GM21447 (cell line): ENCODE results near the gene TGM1.

Source experiments
- ATAC-seq: cut with Tn5 transposase; IDR thresholded peaks from one replicate; pipeline ENCODE4 v1.9.1; 2021; ENCODE audit not compliant: unreplicated experiment

Gene TGM1

DNA sequence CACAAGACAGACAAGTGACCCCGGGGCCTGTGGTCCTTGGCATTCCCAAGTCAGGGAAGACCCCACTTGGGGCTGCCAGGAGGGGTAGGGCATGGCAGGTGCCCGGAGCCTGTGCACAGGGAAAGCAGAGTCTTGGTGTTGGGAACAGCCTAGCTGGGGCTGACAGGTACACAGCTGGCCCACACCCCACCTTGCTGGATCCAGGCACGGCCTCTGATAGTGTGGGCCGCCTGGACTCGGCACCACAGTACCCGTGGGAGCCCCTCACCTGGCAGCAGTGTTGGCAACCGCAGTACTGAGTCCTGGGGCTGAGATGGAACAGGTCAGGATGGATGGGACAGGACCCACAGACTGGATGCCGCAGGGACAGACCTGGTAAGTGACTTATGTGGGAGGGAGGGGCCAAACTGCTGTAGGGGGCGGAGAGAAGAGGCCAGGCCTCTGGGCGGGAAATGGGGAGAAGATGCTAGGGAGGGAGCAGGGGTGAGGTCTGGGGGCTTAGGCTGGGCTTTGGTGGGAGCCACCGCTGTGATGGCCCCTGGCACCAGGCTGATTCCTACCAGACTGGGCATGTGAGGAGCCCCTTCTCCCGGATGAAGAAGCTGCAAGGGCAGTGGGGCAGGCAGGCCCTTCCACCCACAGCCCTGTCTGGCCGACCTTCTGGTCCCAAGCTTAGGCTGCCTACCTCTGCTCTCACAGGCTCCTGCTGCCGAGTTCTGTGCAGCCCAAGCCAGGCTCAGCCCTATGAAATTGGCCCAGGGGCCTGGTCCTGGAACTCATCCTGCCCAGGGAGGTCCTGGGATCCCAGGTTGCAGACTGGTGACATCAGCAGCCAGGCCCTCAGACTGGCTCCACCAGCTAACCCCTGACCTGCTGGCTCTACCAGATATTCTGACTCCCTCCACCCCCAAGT is at the start of gene TGM1:
Gene TGM1, minus strand, starts transcription at position 357 of the 913 bp plus-strand sequence. CDS start 825 bp downstream, outside the sequence.
- ATAC-seq, result no peak

DNA sequence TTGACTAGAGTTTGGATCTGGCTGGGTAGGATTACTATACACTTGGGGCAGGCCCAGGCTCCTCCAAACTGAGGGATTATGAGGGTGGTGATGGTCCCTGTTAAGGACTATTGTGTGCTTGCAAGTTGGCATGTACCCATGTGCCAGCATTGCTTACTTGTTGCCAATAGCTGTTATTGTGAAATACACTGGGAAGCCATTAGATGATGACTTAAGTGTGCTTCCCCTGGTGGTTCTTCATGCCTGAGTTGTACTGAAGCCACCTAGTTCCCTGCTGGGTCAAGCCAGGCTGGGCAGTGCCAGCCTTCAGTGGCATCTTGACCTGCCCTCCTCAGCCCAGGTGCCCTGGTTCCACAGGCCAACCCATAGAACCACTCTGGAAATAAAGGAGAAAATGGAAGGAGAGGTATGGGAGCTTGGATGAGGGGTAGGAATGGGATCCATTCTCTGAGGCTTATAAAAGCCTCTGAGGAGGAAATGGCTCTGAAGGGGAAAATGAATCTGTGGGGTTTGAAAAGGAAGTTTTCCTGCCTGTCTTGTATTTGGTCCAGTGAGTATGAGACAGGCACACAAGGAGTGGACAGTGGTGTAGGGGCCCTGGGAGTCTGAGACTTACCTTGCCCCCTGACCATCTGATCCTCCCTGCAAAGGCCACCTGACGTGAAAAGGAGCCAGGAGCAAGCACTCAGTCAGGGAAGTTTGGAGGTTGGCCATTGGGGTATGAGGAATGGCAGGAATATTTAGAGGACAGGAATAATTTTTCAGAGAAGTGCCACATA is 49.0 kb upstream of the TGM1 start:
- no peak for ATAC-seq

DNA sequence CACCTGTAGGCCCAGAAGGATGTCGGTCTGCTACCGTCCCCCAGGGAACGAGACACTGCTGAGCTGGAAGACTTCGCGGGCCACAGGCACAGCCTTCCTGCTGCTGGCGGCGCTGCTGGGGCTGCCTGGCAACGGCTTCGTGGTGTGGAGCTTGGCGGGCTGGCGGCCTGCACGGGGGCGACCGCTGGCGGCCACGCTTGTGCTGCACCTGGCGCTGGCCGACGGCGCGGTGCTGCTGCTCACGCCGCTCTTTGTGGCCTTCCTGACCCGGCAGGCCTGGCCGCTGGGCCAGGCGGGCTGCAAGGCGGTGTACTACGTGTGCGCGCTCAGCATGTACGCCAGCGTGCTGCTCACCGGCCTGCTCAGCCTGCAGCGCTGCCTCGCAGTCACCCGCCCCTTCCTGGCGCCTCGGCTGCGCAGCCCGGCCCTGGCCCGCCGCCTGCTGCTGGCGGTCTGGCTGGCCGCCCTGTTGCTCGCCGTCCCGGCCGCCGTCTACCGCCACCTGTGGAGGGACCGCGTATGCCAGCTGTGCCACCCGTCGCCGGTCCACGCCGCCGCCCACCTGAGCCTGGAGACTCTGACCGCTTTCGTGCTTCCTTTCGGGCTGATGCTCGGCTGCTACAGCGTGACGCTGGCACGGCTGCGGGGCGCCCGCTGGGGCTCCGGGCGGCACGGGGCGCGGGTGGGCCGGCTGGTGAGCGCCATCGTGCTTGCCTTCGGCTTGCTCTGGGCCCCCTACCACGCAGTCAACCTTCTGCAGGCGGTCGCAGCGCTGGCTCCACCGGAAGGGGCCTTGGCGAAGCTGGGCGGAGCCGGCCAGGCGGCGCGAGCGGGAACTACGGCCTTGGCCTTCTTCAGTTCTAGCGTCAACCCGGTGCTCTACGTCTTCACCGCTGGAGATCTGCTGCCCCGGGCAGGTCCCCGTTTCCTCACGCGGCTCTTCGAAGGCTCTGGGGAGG is 47.9 kb upstream of the TGM1 start, which contains the start of gene LTB4R:
Gene LTB4R, plus strand, starts transcription at position 857 of the 959 bp plus-strand sequence. CDS start 4,150 bp downstream, outside the sequence.
- peak; percentile 58 for ATAC-seq

DNA sequence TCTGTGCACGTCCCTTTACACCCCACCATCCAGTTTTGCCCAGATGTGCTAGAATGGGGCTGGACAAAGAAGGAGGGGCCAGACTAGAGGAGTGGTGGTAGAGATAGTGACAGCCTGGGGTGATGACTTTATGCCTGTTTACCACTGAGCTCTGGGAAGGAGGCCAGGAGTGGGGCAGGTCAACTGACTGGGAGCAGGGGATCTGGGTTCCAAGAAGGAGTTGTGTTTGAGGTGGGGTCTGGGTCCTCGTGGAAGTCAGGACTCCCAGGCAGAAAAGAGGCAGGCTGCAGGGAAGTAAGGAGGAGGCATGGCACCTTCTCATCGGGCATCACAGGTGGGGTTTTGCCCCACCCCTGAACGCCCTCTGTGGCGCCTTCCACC is 47.3 kb upstream of the TGM1 start:
- no peak for ATAC-seq

DNA sequence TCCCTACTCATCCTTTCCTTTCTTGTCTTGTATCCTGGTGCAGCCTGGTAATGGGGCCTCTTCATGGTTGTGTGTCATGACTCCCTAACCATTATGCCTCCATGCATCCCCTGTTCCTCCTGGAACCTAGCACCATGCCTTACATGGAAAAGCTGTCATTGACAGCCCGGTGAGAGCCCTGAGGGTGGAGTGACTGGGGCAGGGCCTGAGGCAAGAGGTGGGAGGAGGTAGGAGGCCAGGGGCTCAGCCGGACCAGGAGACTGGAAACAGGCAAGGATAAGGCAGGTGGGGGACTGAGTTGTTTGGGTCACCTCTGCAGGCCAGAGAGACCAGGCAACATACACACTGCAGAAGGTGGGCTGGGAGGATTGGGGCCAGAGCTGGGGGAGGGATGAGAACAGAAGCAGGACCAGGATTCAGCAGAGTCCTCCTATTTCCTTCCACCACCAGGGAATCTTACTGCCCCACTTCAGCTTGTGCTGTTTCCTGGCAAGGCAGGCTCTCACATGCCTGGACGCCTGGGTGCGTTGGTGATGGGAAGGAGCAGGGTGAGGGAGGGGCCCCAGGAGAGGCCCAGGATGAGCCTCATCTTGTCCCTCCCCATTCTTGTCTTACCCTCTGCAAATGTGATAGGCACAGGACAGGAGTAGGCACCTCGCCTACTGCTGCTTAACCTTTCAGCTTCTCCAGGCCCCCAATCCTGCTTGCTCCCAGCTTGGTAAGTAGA is 46.7 kb upstream of the TGM1 start, which contains the start of gene LTB4R2:
Gene LTB4R2, plus strand, starts transcription at position 603 of the 727 bp plus-strand sequence. CDS start 525 bp downstream, outside the sequence.
- no peak for ATAC-seq

DNA sequence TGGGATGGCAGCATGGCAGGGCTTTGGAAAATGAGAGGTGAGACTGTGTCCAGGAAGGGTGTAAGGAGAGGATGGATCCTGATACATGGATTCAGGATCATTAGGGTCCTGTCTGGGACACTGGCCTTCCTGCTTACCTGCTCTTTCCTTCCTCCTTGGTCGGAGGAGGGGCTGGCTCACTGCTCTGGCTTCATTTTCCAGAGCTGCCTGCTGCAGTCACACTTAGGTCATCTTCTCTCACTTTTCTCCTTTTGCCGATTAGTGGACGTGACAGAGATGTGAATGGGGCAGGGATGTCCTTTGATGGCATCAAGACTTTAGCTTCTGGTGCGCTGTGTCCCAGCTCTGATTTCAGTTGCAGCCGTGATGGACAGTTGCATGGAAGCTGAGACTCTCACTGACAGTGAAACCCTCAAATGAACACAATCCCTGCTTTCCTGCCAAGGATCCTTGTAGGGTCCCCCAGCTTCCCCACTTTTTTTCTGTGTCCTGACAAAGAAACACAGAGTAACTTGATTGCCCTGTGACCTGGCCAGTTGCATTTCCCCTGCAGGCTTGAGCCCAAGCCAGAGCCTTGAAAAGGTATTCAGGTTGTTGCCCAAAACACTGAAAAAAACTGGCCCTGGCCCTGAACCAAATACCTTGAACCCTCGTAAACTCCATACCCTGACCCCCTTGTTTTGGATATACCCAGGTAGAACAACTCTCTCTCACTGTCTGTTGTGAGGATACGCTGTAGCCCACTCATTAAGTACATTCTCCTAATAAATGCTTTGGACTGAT is 45.6 kb upstream of the TGM1 start:
- ATAC-seq, result no peak

DNA sequence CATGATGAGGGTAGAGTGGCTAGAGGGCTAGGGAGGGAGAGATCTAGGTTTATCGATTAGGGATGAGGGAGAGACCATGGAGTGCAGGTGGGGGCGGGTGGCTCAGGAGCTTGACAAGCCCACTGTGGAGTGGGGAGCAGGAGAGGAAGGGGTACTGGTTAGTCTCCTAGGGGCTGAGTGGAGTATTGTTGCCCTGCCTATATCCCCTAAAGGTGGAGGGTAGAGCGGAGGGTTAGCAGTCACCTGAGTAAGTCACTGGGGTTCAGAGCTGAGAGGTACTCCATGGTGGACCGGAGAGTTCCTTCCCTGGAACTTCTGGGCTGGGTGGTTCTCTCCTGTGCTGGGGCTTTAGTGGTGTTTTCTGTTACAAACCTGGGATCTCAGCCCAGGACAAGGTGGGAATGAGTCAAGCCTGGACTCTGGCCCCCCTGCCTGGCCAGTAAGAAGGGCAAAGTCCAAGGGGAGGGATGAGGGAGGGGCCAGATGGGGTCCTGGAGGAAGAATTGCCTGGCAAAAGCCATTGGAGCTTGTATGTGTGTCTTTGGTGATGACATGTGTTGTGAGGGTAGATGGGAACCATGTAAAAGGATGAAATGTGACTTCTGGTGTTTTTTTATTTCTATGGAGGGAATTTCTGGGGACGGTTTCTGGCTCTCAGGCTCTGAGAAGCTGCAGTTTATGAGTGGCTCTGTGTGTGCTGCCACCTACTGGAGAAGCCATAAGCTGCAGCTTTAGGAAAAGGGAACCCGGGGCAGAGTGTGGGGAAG is 44.8 kb upstream of the TGM1 start, which contains the start of gene CIDEB:
Gene CIDEB, minus strand, starts transcription at position 403 of the 767 bp plus-strand sequence. Its CDS starts 119 bp downstream, at position 284.
- ATAC-seq, result no peak

DNA sequence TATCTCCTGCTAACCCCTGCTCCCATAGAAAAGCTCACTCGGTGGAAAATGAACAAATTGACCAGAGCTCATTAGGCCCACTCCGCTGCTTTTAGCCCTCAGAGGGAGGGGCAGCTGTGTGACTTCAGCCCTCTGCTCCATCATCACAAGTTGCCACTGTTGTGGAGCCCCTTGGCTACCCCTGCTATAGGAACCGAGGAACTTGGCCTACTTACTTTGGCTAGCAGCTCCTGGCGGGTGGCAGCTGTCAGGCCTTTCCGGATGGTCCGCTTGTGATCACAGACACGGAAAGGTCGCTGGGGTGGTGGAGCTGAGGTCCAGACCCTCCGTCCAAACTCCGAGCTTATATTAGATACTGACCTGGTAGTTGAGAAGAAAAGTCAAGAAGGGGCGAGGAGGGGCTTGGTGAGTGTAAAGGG is 44.2 kb upstream of the TGM1 start:
- ATAC-seq, result no peak

DNA sequence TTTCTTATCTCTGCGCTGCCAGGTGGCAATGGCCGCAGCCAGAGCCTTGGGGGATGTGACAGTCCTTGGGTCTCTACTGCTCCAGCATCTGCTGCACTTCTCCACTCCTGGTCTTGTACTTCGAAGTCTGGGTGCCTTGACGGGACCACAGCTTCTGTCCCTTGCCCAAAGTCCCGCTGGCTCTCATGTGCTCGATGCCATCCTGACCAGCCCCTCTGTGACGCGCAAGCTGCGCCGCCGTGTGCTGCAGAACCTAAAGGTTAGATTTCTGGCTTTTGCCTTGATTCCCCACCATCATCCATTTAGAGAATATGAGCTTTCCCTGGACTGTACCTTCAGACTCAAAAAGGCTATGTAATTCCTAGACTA is 41.0 kb upstream of the TGM1 start:
- no peak for ATAC-seq

DNA sequence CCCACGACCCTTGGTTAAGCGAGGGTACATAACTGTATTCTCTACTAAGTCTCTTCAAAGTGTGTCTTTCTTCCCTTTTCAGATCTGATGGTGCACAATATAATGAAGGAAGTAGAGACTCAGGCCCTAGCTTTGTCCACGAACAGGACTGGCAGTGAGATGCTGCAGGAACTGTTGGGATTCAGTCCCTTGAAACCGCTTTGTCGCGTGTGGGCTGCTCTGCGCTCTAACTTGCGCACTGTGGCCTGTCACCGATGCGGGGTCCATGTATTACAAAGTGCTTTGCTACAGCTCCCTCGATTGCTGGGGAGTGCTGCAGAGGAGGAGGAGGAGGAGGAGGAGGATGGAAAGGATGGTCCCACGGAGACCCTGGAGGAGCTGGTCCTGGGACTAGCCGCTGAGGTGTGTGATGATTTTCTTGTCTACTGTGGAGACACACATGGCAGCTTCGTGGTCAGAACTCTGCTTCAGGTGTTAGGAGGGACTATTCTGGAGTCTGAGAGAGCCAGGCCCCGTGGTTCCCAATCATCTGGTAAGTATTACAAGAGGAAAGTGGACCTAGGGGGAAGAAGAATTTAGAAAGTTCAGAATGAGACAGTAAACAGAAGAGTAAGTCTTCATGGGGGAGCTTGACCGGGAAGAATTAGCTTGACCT is 37.5 kb upstream of the TGM1 start:
- no peak for ATAC-seq

DNA sequence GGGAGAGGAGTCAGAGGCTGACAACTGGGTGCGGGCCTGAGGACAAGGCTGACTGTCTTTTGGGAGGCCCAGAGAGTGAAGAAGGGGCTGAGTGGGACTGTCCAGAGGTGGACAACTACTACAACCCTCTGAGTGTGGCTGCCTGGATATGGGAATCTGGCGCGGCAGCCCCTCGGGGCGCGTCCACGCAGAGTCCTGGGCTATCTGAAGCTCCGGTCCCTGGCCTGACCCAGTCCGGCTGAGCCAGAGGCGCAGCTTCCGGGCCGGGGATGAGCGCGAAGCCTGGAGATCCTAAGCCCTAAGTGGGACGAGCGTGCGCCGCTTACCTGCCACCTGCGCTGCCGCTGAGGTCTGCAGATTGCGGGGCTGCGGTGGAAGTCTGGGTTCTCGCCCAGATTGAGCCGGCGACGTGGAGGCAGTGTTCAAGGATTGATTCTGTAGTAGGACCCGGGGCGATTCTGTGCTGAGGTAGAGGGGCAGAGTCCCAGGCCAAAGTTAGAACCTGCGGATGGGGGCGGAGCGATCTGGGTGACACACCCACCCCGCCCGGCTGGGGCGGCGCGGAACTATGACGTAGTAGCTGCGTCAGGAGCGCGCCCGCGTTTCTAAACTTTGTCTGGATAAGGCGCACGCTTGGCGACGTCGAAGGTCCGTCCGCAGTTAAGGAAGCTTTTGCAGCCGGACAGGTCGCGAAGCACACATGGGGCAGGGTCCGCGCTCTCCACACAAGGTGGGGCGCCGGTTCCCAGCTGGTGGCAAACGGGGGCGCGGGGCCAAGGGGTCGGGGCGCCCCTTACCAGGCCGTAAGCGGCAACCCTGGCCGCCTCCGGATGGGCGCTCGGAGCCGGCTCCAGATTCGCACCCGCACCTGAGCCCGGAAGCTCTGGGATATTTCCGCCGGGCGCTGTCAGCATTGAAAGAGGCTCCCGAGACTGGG is 36.5 kb upstream of the TGM1 start, which contains the start of the genes DHRS1 and NOP9:
Gene DHRS1, minus strand, starts transcription at position 526 of the 937 bp plus-strand sequence. CDS start 674 bp downstream, outside the sequence.
Gene NOP9, plus strand, starts transcription at position 596 of the 937 bp plus-strand sequence. Its CDS starts 105 bp downstream, at position 701.
- peak; percentile 55 for ATAC-seq

DNA sequence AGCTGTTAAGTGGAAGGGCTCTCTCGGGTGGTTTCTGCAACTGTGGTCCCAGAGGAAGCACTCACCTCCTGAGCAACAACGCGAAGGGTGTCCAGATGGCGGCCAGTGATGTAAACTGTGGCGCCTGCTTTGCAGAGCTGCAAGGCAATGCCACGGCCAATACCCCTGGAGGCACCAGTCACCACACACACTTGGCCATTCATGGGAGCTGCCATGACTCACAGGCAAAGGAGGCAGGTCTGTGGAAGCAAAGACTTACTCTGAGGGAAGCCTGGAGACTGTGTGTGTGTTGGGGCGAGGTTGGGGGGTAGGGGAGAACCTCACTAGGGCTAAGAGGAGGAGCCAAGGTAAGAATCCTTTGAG is 35.9 kb upstream of the TGM1 start:
- ATAC-seq, result no peak

DNA sequence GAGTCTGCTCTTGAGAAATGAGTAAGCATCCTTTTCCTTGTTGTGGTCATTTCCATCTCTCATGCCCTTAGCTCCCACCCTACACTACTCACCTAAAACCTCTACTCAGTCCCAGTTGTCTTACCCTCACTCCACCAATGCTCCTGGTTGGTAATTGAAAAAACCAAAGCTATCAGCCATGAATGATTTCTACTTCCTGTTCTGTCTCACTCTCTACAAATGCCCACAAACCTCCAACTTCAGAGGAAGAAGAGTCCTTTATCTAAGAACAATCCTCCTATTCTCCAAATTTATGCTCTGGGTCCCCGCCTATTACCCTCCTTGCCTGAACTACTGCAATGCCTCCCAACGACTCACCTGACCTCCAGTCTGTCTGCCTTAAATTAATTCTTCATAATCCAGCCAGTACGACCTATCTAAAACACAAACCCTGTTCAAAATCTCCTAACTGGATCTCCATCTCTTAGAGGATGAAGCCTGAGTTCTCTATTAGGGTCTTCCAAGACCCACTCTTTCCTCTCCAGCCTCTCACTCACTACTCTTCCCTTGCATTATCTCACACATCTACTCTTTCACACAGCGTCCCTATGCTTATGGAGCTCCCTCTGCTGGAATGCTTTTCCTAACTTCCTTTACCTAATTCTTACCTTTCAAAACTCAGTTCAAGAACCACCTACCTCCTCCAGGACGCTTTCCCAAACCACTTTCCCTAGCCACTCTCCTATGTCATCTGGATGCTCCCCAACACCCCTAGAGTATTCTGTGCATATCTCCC is 34.4 kb upstream of the TGM1 start:
- peak; percentile 21 for ATAC-seq

DNA sequence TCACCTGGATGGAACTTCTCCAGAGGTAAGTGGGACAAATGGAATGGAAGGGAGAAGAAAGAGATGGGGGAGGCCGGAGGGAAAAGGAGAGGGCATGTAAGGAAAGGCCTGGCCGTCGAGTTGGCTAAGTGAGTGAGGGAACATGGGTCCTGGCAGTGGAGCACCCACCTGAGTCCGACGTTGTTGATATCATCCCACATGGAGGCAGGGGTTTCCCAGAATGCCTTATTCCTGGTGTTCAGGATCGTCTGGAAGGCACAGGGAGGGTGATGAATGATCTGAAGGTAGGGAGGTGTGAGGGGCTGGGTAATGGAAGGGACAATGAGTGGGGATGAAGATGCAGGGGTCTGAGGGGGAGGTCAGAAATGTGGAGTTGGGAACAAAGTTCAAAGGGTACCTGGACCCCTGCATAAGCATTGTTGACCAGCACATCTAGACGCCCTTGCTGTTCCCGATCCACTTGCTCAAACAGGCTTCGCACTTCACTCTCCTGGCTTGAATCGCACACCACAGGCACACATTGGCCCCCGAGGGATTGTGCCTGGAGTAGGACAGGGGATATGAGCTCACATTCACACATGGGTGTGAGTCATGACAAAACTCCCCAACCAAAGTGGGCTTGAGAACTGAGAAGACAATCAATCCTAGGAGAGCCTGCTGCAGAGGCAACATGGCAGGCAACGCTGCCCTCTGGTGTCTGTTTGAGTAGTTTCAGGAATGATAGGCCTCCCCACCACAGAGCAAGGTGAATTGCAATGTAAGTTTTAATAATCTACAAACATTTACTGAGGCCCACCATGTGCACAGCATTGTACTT is 33.6 kb upstream of the TGM1 start:
- ATAC-seq, result peak; percentile 41

DNA sequence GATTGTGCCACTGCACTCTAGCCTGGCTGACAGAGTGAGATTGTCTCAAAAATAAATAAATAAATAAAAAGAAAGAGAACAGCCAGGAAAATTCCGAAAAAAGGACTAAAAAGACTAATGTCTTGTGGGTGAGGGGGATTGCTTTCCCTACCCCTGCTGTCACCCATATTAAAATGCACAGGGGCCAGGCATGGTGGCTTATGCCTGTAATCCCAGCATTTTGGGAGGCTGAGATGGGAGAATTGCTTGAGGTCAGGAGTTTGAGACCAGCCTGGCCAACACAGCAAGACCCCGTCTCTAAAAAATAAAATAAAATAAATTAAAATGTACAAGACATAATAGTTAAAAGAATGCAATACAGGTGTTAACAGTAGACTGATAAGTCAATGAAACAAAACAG is 30.5 kb upstream of the TGM1 start:
- ATAC-seq, result no peak
